ENCODE measurements around the gene ELF1. TPM values are rescaled to one million over a fixed set of nuclear protein-coding genes. Genes with fewer than 3 reads are reported as not detected.
"Not testable (repeated sequence)": the region's sequence is repeated elsewhere in the genome, so short reads cannot be mapped to it uniquely, and the experiment has no call there.

Gene ELF1
- total RNA-seq, 1 donor from 2014 or later: 33.9 TPM

DNA sequence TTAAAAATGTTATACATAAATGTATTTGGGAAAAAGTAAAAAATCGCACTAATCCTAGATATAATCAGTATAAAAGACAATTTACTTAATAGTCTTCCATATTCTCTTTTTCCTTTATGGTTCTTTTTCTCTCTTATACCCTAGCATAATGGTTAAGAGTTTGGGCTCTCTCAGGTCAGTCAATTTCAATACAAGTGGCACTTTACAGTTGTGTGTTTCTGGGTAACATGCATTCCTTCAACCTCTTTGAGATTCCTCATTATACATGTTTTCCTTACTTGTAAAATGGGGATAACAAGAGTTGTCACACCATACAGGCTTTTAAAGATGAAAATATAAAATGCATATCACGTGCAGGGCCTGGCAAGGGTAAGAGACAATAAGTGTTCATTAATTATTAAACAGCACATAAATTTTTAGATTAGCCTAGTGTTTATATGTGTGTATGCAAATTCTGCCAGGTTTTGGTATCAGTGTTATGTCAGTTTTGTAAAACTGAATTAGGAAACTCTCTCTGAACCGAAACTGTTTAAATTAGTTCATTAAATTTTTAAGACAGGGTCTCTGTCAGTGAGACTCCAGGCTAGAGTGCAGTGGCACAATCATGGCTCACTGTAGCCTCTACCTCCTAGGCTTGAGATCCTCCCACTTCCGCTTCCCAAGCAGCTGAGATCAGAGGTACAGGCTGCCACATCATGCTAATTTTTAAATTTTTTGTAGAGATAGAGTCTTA is 49.8 kb downstream of the ELF1 start:
- DNase-seq (no peak), ATAC-seq (ENCODE audit: poor library complexity) (no peak)
- intact Hi-C loops (cut with DNase I): no loop called here

DNA sequence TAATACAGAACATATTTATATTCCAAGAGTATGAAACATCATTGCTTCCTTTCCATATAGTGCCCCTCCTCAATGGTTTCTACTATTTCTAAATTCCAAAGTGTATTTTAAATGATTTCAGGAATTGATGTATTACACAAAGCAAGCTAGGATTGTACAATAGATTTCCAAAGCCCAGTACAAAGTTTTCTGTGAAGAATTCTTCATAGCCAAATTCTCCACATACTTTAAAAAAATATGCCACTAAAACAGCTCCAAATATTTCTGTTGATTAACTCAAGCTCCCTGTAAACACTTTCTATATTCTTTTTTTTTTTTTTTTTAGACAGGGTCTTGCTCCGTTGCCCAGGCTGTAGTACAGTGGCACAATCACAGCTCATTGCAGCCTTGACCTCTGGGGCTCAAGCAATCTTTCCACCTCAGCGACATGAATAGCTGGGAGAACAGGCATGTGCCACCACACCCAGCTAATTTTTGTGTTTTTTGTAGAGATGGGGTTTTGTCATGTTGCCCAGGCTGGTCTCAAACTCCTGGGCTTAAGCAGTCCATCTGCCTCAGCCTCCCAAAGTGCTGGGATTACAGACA is 50.6 kb downstream of the ELF1 start:
- intact Hi-C loops (cut with DNase I): no loop called here
- no peak for ATAC-seq (ENCODE audit: poor library complexity)
- no peak for DNase-seq

DNA sequence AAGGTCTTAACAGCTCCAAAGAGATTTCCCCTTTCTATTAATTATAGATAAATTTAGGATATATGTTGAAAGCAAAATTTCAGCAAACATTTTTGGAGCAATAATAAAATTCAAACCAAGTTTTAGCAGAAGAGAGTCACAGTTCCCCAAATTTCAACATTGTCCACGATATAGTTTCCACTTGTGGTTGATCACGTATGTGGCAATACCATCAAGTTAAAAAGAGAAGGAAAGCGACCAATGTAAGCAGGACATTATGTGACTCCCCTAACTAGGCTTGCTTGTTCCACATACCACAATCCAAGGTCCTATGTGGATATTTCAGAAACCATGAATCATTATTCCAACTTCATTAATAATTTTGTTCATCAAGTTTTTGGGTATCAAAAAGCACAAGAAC is 52.8 kb downstream of the ELF1 start:
- intact Hi-C loops (cut with DNase I): no loop called here
- no peak for DNase-seq

DNA sequence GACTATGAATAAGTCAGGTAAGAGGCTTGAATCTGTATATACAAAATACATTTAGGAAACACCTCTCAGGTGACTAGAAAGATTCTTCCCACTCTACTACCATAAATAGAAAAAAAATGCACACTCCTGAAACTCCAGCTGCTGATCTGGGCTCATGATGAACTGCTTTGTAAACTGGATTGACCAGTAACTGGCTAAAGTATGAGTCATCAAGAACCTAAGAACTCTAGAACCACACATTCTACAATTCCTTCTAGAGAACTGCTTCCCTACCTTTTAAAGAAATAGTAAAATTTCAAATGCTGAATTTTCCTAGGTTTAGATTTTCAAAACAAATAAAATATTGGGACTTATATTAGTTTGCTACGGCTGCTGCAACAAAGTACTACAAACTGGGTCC is 55.2 kb downstream of the ELF1 start:
- intact Hi-C loops (cut with DNase I): no loop called here
- no peak for DNase-seq
- ATAC-seq (ENCODE audit: poor library complexity): no peak

More for the DNA sequence above, 52.8 kb downstream of the ELF1 start:
- peak; percentile 42 for ATAC-seq (ENCODE audit: poor library complexity)

DNA sequence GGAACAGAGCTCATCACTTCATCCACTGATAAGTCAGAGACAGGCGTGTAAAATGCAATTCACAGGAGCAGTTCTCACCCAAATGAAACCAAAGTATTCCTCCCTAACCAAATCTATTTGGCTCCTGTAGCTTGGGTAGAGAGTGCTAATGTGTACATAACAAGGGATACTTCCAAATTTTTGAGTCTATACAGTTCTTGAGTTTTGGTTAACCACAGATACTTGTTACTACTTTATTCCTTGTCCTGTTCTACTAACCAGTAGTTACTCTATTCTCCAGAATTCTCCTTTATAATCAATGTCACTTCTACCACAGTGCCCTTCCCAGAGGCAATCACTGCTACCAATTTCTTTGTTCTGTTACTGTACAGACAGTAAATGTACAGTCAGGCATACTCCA is 57.3 kb downstream of the ELF1 start:
- ATAC-seq (ENCODE audit: poor library complexity) (no peak), DNase-seq (no peak)
- intact Hi-C loops (cut with DNase I): no loop called here

DNA sequence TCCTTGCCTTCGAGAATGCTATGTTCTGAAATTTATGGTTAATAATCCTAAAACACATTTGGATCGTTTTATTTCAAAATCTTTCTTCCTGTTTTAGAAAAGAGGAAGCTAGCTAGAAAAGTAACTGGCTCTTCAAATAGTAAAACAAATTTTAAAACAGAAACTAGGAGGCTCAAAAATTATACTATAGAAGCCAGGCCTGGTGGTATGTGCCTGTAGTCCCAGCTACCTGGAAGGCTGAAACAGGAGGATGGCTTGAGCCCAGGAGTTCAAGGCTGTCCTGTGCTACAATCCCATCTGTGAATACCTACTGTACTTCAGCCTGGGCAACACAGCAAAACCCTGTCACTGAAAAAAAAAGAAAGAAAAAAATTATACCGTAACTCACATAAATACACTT is 57.9 kb downstream of the ELF1 start:
- intact Hi-C loops (cut with DNase I): no loop called here
- no peak for ATAC-seq (ENCODE audit: poor library complexity)
- DNase-seq: no peak

DNA sequence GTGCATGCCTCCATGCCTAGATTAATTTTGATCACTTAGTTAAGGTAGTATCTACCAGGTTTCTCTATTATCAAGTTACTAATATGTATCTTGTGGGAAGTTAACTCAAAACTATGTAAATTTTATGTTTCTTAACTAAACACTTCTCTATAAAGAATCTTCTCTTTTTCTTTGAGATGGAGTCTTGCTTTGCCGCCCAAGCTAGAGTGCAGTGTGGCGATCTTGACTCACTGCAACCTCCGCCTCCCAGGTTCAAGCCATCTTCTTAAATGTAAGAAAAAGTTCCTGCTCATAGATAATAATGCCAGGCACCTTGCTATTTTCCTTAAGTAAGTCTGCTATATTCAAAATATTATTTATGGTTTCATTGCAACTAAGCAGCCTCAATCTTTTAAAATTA is 58.4 kb downstream of the ELF1 start:
- intact Hi-C loops (cut with DNase I): no loop called here
- ATAC-seq (ENCODE audit: poor library complexity): no peak
- DNase-seq: no peak

DNA sequence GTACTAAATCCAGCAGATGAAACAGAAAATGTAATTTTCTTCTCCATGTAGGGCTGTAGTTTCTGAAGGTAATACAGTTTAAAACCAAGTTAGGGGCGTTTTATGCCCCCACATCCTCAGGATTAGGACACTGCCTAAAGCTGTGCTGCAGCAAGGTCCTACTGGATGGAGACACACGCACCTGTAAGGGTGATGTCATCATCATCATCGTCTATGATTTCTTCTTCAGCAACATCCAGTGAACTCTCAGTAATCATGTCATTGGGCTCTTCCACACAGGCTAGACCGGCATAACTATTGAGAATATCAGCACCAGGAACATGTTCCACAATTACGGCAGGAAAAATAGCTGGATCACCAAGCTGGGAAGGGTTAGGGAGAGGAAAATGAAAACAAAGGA is 60.5 kb downstream of the ELF1 start:
- DNase-seq (no peak), ATAC-seq (ENCODE audit: poor library complexity) (no peak)
- intact Hi-C loops (cut with DNase I): no loop called here

DNA sequence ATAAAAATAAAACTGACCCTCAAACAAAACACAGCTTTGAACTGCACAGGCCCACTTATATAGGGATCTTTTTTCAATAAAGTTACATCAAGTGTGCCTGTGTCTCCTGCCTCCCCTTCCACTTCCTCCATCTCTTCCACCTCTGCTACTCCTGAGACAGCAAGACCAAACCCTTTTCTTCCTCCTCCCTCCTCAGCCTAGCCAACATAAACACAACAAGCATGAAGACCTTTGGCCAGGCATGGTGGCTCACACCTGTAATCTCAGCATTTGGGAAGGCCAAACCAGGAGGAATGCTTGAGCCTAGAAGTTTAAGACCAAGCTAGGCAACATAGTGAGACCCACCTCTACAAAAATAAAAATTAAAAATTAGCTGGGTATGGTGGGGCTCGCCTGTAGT is 72.6 kb downstream of the ELF1 start:
- DNase-seq (no peak), ATAC-seq (ENCODE audit: poor library complexity) (no peak)
- intact Hi-C loops (cut with DNase I): no loop called here

DNA sequence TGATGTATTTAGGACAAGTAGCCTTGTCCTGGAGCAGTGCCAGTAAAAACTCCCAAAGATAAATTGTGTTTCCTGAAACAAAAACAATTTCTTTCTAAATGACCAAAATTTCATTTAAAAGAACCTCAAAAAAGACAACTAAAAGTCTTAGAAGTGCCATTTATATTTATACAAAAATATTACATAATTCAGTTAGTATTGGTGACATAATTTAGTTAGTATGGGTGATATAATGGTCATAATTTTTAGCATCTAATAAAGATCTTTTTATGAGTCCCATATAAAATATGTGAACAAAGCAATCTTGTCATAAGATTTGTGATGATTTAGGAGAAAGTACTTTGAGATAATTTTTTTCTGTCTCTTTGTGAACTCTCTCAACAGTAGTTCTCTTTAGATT is 76.0 kb downstream of the ELF1 start:
- no peak for DNase-seq
- no peak for ATAC-seq (ENCODE audit: poor library complexity)
- intact Hi-C loops (cut with DNase I): no loop called here

DNA sequence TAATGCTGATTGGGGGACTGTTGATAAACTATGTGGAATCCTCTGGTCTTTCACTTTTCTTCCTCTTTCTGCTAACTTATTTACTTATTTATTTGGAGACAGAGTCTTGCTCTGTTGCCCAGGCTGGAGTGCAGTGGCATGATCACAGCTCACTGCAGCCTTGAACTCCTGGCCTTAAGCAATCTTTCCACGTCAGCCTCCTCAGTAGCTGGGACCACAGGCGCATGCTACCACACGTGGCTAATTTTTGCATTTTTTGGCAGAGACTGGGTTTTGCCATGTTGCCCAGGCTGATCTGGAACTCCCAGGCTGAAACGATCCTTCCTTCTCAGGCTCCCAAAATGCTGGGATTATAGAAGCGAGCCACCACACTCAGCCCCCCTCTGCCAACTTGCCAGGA is 77.5 kb downstream of the ELF1 start:
- no peak for DNase-seq
- ATAC-seq (ENCODE audit: poor library complexity): no peak
- intact Hi-C loops (cut with DNase I): no loop called here

DNA sequence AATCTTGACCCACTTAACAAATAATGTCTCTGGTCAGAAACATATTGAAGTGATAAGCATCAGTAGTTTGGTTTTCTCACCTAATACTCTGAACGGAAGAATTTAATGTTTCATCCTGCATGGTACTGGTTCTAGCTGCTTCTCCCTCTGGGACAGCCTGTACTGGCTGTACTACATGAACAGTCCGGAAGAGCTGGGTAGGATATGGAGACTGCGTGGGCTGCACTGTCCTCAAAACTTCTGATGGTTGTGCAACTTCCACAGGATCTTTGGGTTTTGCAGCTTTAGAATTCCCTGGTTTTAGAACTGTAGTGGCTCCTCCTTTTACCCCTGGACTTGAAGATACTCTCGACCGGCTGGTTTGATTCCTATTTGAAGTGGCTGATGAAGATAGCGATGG is 78.3 kb downstream of the ELF1 start:
- intact Hi-C loops (cut with DNase I): no loop called here
- ATAC-seq (ENCODE audit: poor library complexity) (peak; percentile 77), DNase-seq (no peak)

DNA sequence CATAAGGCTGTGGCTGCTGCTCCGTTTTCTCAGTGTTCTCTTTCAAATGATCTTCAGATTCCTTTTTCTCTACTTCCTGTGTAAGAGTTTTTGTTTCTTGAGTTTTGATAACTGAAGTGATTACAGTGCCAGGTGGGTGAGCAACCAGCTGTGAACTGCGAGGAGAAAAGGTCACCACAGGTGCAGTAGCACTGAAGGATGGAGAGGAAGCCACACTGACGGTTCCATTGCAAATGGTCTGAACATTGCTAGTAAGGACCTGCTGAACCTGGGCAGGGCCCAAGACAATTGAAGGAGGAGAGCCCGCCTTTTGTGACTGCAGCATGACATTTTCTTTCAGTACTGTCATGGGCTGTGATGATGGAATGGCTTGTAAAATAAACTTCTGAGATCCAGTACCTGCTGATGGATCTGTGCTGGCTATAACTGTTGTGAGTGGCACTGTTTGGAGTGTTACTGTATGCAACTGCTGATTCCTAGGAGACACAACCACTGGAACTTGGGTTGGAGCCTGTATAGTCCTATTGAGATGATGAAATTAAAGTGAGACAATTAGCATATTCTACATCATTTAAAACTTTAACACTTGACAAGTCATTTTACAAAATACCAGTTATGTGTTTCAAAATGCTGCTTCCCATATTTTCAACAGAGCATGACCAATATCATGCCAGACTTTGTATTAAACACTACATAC is 85.5 kb downstream of the ELF1 start:
- no peak for ATAC-seq (ENCODE audit: poor library complexity)
- no peak for DNase-seq
- intact Hi-C loops (cut with DNase I): no loop called here

DNA sequence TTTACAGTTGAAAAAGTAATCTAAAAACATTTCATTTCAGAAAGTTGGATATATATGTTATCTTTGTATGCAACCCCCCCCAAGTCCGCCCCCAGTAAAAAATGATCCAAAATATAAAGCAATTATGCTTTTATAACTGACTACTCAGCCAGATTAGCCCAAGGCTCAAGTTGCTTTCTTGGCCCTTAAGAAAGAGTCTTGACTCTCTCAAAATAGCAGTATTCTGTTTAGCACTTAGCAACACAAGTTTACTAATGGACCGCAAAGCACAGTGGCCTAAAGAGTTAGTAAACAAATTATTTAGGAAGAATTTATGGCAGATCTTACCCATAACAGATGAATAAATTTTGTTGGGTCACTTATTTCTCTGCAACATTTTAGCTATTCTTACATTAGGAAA is 86.9 kb downstream of the ELF1 start:
- intact Hi-C loops (cut with DNase I): no loop called here
- ATAC-seq (ENCODE audit: poor library complexity) (no peak), DNase-seq (no peak)

DNA sequence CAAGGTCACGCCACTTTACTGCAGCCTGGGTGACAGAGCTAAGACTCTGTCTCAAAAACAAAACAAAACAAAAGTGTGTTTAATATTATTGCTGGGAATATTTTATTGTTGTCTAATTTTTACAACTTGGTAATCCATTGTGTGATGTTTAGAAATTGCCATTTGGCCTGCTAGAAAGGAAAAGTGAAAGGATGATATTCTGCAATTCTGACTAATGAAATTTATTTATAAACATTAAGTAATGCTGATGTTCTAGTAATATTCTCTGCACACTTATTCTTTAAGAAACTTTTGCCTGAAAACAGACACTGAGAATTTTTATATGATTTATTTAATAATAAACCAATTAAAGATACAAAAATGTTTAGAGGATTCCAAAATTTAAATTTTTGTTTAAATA is 87.4 kb downstream of the ELF1 start:
- ATAC-seq (ENCODE audit: poor library complexity) (no peak), DNase-seq (no peak)
- intact Hi-C loops (cut with DNase I): no loop called here

DNA sequence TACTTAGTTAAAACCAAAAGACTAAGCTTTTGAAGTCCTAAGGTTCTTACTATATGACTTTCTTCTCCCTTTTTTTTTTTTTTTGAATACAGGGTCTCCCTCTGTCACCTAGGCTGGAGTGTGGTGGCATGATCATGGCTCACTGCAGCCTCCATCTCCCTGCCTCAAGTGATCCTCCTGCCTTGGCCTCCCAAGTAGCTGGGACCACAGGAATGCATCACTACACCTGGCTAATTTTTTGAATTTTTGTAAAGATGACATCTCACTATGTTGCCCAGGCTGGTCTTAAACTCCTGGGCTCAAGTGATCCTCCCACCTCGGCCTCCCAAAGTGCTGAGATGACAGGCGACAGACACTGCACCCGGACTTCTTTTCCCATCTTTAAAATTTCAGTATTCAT is 89.2 kb downstream of the ELF1 start:
- not testable (repeated sequence) for ATAC-seq (ENCODE audit: poor library complexity); DNase-seq
- intact Hi-C loops (cut with DNase I): loop anchor here (10.0 kb wide), 1 partner anchor 125 kb away; no protein-coding TSS in a partner anchor

DNA sequence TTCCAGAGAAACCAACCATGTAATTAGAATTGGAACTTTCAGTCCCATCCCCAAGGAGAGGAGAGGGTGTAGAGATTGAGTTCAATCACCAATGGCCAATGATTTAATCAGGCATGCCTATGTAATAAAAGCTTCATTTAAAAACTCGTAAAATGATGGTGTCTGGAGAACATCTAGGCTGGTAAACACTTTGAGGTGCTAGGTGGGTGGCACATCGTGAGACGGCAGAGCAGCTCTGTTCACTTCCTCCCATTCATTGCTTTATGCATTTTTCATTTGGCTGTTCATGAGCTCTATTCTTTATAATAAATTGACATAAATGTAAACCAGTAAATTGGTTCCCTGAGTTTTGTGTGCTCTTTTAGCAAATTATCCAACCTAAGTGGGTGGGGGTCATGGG is 90.1 kb downstream of the ELF1 start:
- ATAC-seq (ENCODE audit: poor library complexity) (no peak), DNase-seq (no peak)
- intact Hi-C loops (cut with DNase I): loop anchor here (10.0 kb wide), 1 partner anchor 126 kb away; no protein-coding TSS in a partner anchor

DNA sequence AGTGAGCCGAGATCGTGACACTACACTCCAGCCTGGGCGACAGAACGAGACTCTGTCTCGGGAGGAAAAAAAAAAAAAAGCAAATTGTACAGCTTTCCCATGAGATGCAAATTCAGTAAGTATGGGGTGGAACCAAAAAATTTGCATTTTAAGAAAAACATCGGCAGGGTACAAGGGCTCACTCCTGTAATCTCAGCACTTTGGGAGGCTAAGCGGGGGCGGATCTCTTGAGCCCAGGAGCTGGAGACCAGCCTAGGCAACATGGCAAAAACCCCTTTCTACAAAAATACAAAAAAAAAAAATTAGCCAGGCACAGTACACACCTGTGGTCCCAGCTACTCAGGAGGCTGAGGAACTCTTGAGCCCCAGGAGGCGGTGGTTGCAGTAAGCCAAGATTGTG is 91.2 kb downstream of the ELF1 start:
- ATAC-seq (ENCODE audit: poor library complexity): no peak
- intact Hi-C loops (cut with DNase I): loop anchor here (10.0 kb wide), 1 partner anchor 127 kb away; no protein-coding TSS in a partner anchor
- no peak for DNase-seq

DNA sequence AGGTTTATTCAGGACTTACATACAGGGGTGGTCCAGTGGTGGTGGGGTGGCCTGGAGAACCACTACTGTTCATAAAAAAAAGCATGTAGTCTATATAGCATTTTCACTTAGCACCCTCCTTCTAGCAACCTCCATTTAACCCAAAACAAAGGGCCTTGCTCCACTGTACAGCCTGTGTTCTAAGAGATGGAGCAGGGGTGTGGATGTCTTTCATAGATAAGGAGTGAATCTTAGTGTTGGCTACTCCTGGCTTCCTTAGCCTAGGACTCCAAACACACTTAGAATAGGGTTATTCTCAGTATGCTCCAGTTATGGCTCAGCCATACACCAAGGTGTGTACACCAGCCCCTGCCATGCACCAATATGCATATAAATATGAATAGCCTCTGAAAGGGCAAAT is 95.2 kb downstream of the ELF1 start:
- ATAC-seq (ENCODE audit: poor library complexity) (no peak), DNase-seq (no peak)
- intact Hi-C loops (cut with DNase I): loop anchor here (10.0 kb wide), 1 partner anchor 131 kb away; no protein-coding TSS in a partner anchor

Measured in Right ventricle myocardium superior (tissue), 1 donor.